K562 (cell line): Measurements from ENCODE around the gene MAMDC2. TPM values are rescaled to one million over a fixed set of nuclear protein-coding genes. Genes with fewer than 3 reads are reported as not detected.

Experiments
- ATAC-seq: fragments of 200-7000 bp; cut with Tn5 transposase; 3 replicates; pipeline ENCODE4 v1.9.1; 2020; ENCODE audit warnings: moderate library complexity
- BruUV-seq: library from RNA; stranded (reverse); fragments of 400-500 nt; replicated peaks from 2 replicates; lab custom pipeline; 2021; lab: Mats Ljungman, UMichigan
- CTCF ChIA-PET: fragments of 300-600 bp; formaldehyde crosslinking; extraction: SDS; loops from one replicate; lab custom pipeline; 2021; ENCODE audit warnings: low intra/inter-chr PET ratio; lab: Yijun Ruan, JAX
- POLR2A ChIA-PET: fragments of 300-600, 350-650 bp; sonication (Branson Sonifier 250); formaldehyde crosslinking; extraction: SDS; loops from one replicate; lab custom pipeline; 2021; ENCODE audit warnings: antibody characterized with exemption, inconsistent platforms; lab: Yijun Ruan, JAX
- DNase-seq, 4 experiments: peaks; one replicate each; pipeline versions ENCODE4 v3.0.0 to v3.0.0-alpha.2; 2011 to 2018; ENCODE audit warnings: low spot score in 3 of 4, mixed read lengths in 3 of 4; ENCODE audit errors: extremely low read depth in 1 of 4
- FAIRE-seq: peaks from 2 replicates; lab custom pipeline; 2011; peaks lifted over from hg19 to GRCh38; lab: Jason Lieb, UNC
- H2AFZ ChIP-seq: 2 replicates; pipeline ENCODE4 v1.6.0; 2011; ENCODE audit warnings: low read depth, low read length, control low read depth, inconsistent platforms
- H3K27ac ChIP-seq: fragments of 200-600 bp; 3 replicates; pipeline ENCODE4 v1.8.0; 2011; ENCODE audit warnings: low read depth, mild to moderate bottlenecking, control low read depth, inconsistent platforms, low read length, moderate library complexity, mixed read lengths; ENCODE audit errors: extremely low read depth
- H3K27me3 ChIP-seq, 2 experiments: fragments of 300-600 bp in 1 of 2; 2 replicates in 1 of 2; 3 replicates in 1 of 2; pipeline versions ENCODE4 v1.6.0 to v1.8.0; 2011; ENCODE audit warnings: inconsistent platforms in 2 of 2, low read length in 2 of 2, mild to moderate bottlenecking in 1 of 2, mixed read lengths in 1 of 2, moderate library complexity in 1 of 2; ENCODE audit not compliant: control insufficient read depth in 2 of 2, insufficient read depth in 2 of 2
- H3K36me3 ChIP-seq: fragments of 300-600 bp; 3 replicates; pipeline ENCODE4 v1.8.0; 2011; ENCODE audit warnings: mild to moderate bottlenecking, low read length, inconsistent platforms; ENCODE audit not compliant: control insufficient read depth, insufficient read depth
- H3K4me1 ChIP-seq, 2 experiments: fragments of 200-600 bp in 1 of 2; replicated peaks in 1 of 2; 2 replicates in 1 of 2; 3 replicates in 1 of 2; pipeline versions ENCODE4 v1.5.1 to v1.8.0; 2011; ENCODE audit warnings: inconsistent platforms in 2 of 2, low read length in 2 of 2, mild to moderate bottlenecking in 1 of 2, mixed read lengths in 1 of 2, moderate library complexity in 1 of 2; ENCODE audit not compliant: control insufficient read depth in 2 of 2, insufficient read depth in 2 of 2
- H3K4me2 ChIP-seq: 2 replicates; pipeline ENCODE4 v1.6.1; 2011; ENCODE audit warnings: low read length, control low read depth, inconsistent platforms, mixed read lengths; ENCODE audit not compliant: insufficient read depth
- H3K4me3 ChIP-seq: fragments of 200-600 bp; sonication (generic), shearing (Covaris generic); 2 replicates; pipeline ENCODE4 v1.5.1; 2016; ENCODE audit warnings: control low read depth, inconsistent platforms
- H3K79me2 ChIP-seq: fragments of 200-600 bp; 3 replicates; pipeline ENCODE4 v1.8.0; 2011; ENCODE audit warnings: low read length, inconsistent platforms; ENCODE audit not compliant: control insufficient read depth, insufficient read depth
- H3K9ac ChIP-seq, 2 experiments: 2 replicates each; pipeline versions ENCODE4 v1.6.0 to v1.6.1; 2011; ENCODE audit warnings: low read depth in 2 of 2, low read length in 2 of 2, control low read depth in 1 of 2, inconsistent platforms in 1 of 2, mild to moderate bottlenecking in 1 of 2, mixed read lengths in 1 of 2; ENCODE audit not compliant: insufficient read depth in 1 of 2
- H3K9me1 ChIP-seq: one replicate; pipeline ENCODE4 v1.6.0; 2011; ENCODE audit warnings: inconsistent platforms, mild to moderate bottlenecking, low read length, moderate library complexity; ENCODE audit not compliant: control insufficient read depth, insufficient read depth
- H3K9me3 ChIP-seq: replicated peaks from 2 replicates; pipeline ENCODE4 v1.5.1; 2011; ENCODE audit warnings: low read depth, low read length, inconsistent platforms; ENCODE audit not compliant: control insufficient read depth, insufficient read depth
- H4K20me1 ChIP-seq: replicated peaks from 2 replicates; pipeline ENCODE4 v1.6.1; 2011; ENCODE audit warnings: low read length, inconsistent platforms, mixed read lengths; ENCODE audit not compliant: control insufficient read depth, insufficient read depth
- ATF1 ChIP-seq, 2 experiments: fragments of 450-650 bp in 1 of 2; IDR thresholded peaks; 2 replicates each; pipeline ENCODE4 v1.6.1; 2016; ENCODE audit warnings: missing compliant biosample characterization in 1 of 2, missing genetic modification characterization in 1 of 2
- BRD9 ChIP-seq: fragments of 450-650 bp; IDR thresholded peaks from 2 replicates; pipeline ENCODE4 v1.6.1; 2018; ENCODE audit warnings: low read depth; ENCODE audit not compliant: partially characterized antibody
- CREB3 ChIP-seq: fragments of 450-650 bp; conservative IDR thresholded peaks from 2 replicates; pipeline ENCODE4 v1.6.1; 2016; ENCODE audit warnings: missing genetic modification characterization, low read depth, mild to moderate bottlenecking, missing compliant biosample characterization, moderate library complexity
- ESRRA ChIP-seq: fragments of 450-650 bp; IDR thresholded peaks from 2 replicates; pipeline ENCODE4 v1.6.1; 2014; ENCODE audit warnings: low read depth, mild to moderate bottlenecking, moderate library complexity, borderline replicate concordance
- ETV1 ChIP-seq: fragments of 450-650 bp; conservative IDR thresholded peaks from 2 replicates; pipeline ENCODE4 v1.6.1; 2016; ENCODE audit warnings: missing genetic modification characterization, control low read depth, low read depth, missing compliant biosample characterization
- FOXK2 ChIP-seq, 2 experiments: fragments of 450-650 bp; IDR thresholded peaks in 1 of 2; conservative IDR thresholded peaks in 1 of 2; 2 replicates each; pipeline ENCODE4 v1.6.1; 2016; ENCODE audit warnings: low read depth in 2 of 2, mild to moderate bottlenecking in 1 of 2
- JUND ChIP-seq, 2 experiments: IDR thresholded peaks; 2 replicates in 1 of 2; 3 replicates in 1 of 2; pipeline ENCODE4 v1.6.1; 2011; ENCODE audit warnings: borderline replicate concordance in 2 of 2, low read depth in 2 of 2, low read length in 2 of 2, improper control_type of control experiment in 1 of 2, missing biosample characterization in 1 of 2, missing genetic modification characterization in 1 of 2, missing genetic modification reagents in 1 of 2
- KAT8 ChIP-seq: fragments of 450-650 bp; IDR thresholded peaks from 2 replicates; pipeline ENCODE4 v1.6.1; 2016; ENCODE audit warnings: low read depth, mild to moderate bottlenecking
- NFE2L1 ChIP-seq: fragments of 450-650 bp; IDR thresholded peaks from 2 replicates; pipeline ENCODE4 v1.6.1; 2016; ENCODE audit warnings: missing genetic modification characterization, low read depth, mild to moderate bottlenecking, missing compliant biosample characterization, moderate library complexity, borderline replicate concordance
- ZNF609 ChIP-seq: sonication (generic); formaldehyde crosslinking; IDR thresholded peaks from 2 replicates; pipeline ENCODE4 v1.8.1; 2023; ENCODE audit warnings: missing genetic modification reagents, mild to moderate bottlenecking, borderline replicate concordance
- WGBS: fragments of 100-300 bp; shearing (Covaris generic); methylation state at CpG from one replicate; pipeline ENCODE4 v1.1.6; 2016; ENCODE audit warnings: low coverage, mixed read lengths; ENCODE audit not compliant: insufficient coverage; ENCODE audit errors: missing lambda C conversion rate; 5-methylcytosine and 5-hydroxymethylcytosine counted together
- in situ Hi-C: fragments of 300-500 bp; cut with MboI; formaldehyde crosslinking; loops from 4 replicates; pipeline ENCODE4 v1.15.0; 2018; ENCODE audit warnings: inconsistent platforms, mixed read lengths
- intact Hi-C: fragments of 100-400 bp; cut with micrococcal nuclease; formaldehyde crosslinking; loops from 2 replicates; pipeline ENCODE4 v1.14.2; 2022
- polyA plus RNA-seq, 8 experiments: library from polyadenylated mRNA; depleted of rRNA in 4 of 8; stranded (reverse) in 5 of 8; unstranded in 3 of 8; fragments of >200 nt; fragmentation: Nextera tagmentation in 2 of 8; fragmentation: Illumina TruSeq in 1 of 8; extraction: Ambion mirVana in 2 of 8; extraction: Trizol in 1 of 8; gene quantifications; 2 replicates each; pipeline versions ENCODE4 v1.2.1 to v1.2.3, GENCODE V29; 2011 to 2014; ENCODE audit warnings: inconsistent platforms in 1 of 8, missing spikeins in 1 of 8
- total RNA-seq, 7 experiments: library from RNA; depleted of rRNA in 6 of 7; stranded (reverse); fragments of >200 nt in 6 of 7; fragmentation: Illumina TruSeq in 2 of 7; extraction: Trizol in 2 of 7; gene quantifications; 2 replicates each; pipeline versions ENCODE4 v1.2.1 to v1.2.3, GENCODE V29; 2011 to 2021; ENCODE audit warnings: low replicate concordance in 1 of 7

MAMDC2 gene
- total and polyA plus RNA-seq, 9 of the 15 experiments (the other 6 are each of a cell fraction or from before 2014, with no cell fraction given): 0.01 to 0.03 TPM; not detected in 7

GRCh38 chr9:70055406-70056210, 12.0 kb downstream of the MAMDC2 start:
- TF ChIP-seq KAT8 (no peak), NFE2L1 (tag) (no peak), JUND (IDR thresholded peaks at IDR 0.05; ENCODE audit: borderline replicate concordance, low read depth, low read length) (no peak), JUND (tag; IDR thresholded peaks at IDR 0.05; ENCODE audit: borderline replicate concordance, low read depth, low read length) (no peak), ZNF609 (no peak), ETV1 (no peak), BRD9 (no peak), ESRRA (no peak), CREB3 (no peak), FOXK2 (conservative IDR thresholded peaks at IDR 0.05 in 1 of 2, IDR thresholded peaks at IDR 0.05 in 1 of 2; ENCODE audit: low read depth in 2 of 2) (no peak), ATF1 (CRISPR knock-in tag; IDR thresholded peaks at IDR 0.05) (no peak), ATF1 (tag; IDR thresholded peaks at IDR 0.05) (no peak)
- in situ Hi-C loops: no loop called here
- ATAC-seq (no peak), FAIRE-seq (no peak), DNase-seq (no peak)
- no TSS peak for BruUV-seq
- no peaks in the 10 kb centered on the region for H3K9me1 ChIP-seq
- H3K79me2 ChIP-seq: no peaks in the 10 kb centered on the region
- no peak overlapping the region for H2AFZ ChIP-seq
- ChIA-PET POLR2A (interaction anchor here (0.6 kb wide), 1 partner anchor 435 kb away, joined by 3 read pairs; no protein-coding TSS in a partner anchor), CTCF (no interaction called here)
- H3K27ac ChIP-seq: no peak overlapping the region
- no peaks in the 10 kb centered on the region for H3K36me3 ChIP-seq
- no peaks in the 10 kb centered on the region for H3K27me3 ChIP-seq
- no peaks in the 10 kb centered on the region for H3K9me3 ChIP-seq
- H3K4me3 ChIP-seq: no peak overlapping the region
- H4K20me1 ChIP-seq: no peaks in the 10 kb centered on the region
- no peaks in the 10 kb centered on the region for H3K4me1 ChIP-seq
- H3K4me2 ChIP-seq: no peak overlapping the region
- no peak overlapping the region for H3K9ac ChIP-seq
- 7% methylated on average over 2 of the region's 3 CpGs for WGBS
- intact Hi-C loops: no loop called here
